Measurements from ENCODE around the gene IL16.

The IL16 gene

GRCh38 chr15:81258455-81258854 is 61.8 kb downstream of the IL16 start:
- no peak for DNase-seq

DNA sequence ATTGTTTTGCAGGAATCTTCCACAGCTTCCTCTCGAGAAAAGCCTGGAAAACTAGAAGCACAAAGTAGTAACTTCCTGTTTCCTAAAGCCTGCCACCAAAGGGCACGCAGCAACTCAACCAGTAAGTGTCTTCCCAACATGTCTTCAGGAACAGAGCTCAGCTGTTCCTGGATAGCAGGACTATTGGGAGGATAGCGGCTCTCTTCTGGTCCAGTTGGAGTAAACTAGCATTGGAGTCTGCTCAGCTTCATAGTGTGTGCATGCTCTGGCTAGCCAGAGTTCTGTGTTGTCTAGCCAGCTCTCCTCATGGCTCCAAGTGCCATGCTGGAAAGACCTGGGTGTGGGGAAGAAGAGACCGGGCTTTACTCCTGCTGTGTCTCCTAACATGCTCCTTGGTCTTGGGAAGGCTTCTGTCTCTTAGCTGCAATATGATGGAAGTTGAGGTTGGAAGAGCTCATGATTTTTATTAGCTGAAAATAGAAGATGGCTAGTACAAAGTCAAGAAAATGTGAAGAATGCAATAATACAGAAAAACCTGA is 63.1 kb downstream of the IL16 start:
- DNase-seq = no peak

- no peak for DNase-seq
Observed at GRCh38 chr15:81261172-81261811, 64.6 kb downstream of the IL16 start.

DNA sequence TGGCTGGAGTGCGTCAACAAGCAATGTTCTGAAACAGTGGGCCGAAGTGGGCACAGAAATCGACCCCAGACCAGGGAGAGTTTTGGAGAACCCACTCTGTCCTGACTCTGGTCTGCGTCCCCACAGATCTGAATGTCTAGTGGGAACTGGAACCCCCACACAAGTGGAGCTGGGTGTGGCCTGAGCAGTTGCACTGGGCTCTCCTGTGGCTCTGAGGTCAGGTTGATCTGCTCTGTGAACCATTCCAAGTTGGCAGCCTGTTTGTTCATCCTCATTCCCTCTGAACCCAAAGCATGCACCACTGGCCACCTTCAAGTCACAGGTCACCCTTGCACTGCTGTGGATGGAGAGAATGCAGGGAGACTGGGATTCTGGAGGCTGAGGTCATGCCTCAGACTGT is 66.8 kb downstream of the IL16 start:
- DNase-seq = no peak

DNA sequence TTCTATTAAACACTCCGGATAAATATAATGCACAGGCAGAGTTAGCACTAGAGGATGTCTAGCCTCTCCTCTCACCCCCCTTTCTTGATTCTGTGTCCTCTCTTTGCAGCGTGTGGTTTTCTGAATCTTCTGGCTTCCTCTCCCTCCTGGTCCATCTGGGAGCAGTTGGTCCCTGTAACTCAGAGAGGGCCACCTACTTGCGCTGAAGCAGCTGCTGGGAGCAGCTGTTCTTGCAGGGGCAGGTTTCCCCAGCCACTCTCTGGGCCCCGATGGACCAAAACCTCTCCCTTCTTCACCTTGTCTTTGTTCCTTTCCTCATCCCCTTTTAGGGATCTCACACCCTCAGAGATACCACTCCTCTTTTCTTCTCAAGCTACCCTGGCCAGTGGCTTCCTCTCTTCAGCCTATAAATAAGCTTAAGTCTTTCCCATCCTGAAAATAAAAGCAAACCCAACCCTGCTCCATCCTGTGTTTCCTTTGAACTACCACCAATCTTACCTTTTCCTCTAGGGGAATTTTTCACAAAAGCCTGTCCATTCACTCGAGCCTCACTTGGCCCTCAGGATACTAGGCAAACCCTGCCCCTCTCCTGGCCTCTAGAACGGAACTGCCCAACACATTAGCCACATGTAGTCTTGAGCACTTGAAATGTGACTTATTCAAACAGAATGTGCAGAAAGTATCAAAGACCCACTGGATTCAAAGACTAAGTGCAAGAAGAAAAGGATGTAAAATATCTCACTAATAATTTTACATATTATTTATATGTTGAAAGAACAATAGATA is 67.6 kb downstream of the IL16 start:
- no peak for DNase-seq

DNA sequence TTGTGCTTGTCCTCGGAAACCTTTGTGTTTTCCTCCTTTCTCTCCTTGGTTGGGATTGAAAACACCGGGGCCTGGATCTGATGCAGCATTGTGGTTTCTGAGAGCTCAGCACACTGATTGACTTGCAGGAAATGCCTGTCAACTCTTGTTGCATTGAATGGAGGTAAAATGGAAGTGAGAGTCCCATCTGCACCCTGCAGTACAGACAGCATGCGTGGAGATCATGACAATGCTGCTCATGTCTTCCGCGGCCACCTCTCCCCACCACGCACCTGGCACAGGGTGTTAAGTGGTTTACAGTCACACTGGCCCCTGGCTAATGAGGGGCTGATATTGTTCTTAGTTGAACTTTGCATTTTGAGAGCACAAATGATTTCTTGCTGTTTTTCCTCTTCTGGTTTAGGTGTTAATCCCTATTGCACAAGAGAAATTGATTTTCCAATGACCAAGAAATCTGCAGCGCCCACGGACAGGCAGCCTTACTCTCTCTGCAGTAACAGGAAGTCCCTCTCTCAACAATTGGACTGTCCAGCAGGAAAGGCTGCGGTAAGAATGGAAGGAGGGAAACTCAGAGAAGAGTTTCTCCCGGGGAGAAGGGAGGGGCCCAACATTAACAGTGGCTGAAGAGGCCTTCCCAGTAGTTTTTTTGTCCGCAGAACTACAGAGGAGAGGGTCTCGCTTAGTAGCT is 68.7 kb downstream of the IL16 start:
- no peak for DNase-seq

- DNase-seq = peak; percentile 81
Observed at GRCh38 chr15:81265944-81266775, 69.5 kb downstream of the IL16 start.

GRCh38 chr15:81268340-81268739 is 71.7 kb downstream of the IL16 start:
- DNase-seq = no peak

GRCh38 chr15:81268881-81269601 is 72.4 kb downstream of the IL16 start:
- DNase-seq = no peak

DNA sequence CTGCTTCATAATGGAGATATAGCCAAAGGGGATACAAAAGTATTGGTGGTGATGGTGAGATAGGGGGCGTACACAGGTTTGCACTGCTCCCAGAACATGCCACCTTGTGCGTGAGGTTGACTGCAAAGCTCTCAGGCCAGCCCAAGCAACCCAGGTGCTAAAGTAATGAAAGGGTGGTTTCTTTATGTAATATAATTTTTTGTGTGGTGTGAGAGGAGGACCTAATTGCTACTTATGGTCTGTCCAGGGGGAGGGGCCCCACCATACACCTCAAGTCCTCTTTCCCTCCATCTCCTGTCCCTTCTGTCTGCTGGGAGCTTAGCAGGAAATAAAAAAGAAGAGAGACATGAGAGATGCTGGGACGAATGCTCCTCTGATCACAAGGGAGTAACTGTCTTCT is 73.5 kb downstream of the IL16 start:
- no peak for DNase-seq

DNA sequence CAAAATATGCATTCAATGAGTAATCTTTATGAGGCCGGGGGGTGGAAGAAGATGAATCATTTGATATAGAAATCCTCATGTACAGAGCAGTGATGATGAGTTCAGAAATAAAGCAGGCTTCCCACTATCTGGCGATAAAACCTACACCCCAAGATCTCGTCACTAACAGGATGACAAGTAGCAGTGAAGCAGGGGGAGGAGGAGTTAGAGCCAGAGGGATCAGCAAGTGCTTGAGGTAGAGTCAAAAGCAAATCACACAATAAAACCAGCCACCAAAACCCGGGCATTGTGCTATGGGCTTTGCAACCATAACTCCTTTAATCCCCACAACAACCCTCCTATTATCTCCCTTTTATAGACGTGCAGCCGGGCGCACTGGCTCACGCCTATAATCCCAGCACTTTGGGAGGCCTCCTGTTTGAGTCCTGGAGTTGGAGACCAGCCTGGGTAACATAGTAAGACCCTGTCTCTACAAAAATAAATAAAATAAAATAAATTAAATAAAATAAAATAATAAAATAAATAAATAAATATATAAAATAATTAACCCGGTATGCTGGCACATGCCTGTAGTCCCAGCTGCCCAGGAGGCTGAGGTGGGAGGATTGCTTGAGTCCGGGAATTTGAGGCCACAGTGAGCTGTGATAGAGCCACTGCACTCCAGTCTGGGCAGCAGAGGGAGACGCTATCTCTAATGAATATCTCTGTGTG is 74.3 kb downstream of the IL16 start:
- no peak for DNase-seq

DNA sequence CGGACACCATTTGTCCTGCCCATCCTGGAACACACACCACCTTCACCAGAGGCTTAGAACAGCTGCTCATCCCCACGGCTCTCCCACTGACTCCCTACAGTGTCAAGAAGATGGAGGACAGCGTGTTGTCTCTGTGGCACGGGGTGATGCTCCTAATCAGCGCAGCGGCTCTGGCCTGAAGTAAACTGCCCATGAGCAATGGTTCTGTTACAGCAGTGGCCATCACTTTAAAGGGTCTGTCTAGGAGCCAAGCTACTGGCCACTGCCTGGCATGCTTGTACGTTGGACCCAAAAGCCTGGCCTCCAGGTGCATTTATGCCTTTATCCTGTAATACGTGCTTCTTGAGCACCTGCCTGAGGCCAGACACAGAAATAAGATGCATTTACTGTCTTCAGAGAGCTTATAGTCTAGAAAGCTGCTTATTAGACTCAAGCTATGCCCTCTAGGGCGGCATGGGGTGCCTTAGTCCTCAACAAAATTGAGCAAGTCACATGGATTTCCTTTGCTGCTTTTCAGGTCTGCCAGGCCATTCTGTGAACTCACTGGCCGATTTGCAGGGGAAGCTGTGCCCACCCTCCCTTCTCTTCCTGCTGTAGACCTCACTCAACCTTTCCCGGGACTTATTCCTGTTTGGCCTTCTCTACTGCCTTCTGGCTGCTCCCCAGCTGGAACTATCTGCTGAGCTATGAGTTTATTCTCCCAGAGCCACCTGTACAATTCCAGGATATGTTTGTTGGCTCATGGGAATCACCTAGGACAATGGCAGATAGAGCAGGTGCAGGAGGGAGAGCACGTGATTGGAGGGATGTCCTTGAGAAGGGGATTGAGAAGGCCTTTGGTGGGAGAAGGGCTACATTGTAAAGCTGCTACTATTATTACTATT is 75.3 kb downstream of the IL16 start:
- DNase-seq = no peak

- no peak for DNase-seq
Observed at GRCh38 chr15:81273200-81273599, 76.5 kb downstream of the IL16 start.

GRCh38 chr15:81273855-81274254 is 77.2 kb downstream of the IL16 start:
- no peak for DNase-seq

- no peak for DNase-seq
Observed at GRCh38 chr15:81274255-81274654, 77.6 kb downstream of the IL16 start.

DNA sequence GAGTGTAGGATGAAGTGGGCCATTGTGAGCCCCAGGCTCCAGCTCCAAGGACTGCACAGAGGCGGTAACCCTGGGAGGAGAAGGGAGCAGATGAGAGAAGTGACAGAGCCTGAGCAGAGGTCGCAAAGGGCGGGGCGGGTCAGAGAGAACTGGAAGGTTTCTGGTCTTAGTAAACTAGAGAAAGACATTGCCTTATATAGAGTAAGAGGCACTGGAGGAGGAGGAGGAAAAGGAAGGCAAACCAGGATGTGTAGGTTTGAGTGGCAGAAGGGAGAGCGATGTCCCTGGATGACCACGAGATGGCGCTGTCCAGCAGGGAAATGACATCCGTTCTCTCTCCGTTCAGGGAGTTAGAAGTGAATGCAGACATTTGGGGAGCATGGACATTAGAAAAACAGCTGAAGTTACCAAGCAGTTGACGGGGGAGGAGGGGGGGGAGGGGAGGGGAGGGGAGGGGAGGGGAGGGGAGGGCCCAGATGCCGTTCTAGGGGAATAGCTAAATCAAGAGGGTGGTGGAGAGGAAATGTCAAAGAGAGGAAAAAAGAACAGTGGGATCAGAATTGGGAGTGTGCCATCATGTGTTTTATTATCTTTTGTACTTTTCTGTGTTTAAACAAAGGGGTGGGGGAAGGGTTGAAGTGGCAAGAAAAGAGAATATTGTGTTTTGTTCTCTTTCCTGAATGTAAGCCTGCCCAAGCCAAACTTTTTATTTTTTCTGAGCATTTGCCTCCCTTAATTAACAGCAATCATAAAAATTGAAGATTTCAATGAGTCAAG is 78.4 kb downstream of the IL16 start:
- peak; percentile 75 for DNase-seq

DNA sequence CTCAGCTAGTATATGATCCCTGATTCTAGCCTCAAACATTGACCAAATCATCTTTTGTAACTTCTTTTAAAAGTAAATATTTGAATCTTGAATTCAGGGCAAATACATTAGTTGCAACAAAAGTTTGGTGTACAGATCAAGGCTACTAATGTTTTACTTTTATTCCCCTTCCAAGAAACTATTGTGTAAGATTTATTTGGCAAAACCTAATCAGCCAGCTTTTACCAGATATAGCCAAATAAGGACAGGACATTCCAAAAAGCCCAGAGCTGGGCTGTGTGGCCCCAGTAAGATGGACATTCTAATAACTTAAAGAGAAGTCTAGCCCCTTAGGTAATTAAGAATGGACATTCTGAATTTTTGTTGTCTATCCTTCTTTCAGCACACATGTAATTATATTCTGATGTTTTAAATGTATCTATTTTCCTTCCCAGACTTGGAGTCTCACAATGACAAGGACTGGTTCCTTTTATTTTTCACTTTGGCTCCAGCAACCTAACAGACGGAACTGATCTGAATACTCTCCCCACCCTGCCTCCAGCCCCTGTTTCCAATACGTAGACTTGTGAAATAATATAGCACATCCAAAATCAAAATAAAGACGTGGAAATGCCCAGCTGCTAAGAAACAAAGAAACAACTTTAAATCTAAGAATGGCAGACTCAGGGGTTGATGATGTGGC is 79.2 kb downstream of the IL16 start:
- DNase-seq = no peak

DNA sequence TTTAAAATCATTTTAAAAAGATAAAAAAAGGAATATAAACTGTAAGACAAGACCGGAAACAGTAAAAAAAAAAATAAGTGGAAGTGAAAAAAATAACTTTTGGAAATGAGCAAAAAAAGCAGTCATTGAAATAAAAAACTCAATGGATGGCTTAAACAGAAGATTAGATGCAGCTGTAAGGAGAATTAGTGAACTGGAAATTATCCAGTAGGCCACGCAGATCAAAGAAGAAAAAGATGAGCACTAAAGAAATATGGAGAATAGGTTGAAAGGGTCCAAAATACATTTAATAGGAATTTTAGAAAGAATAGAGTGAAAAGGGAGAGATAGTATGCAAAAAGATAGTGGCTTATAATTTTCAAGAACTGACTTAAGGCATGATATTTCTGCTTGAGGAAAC is 80.3 kb downstream of the IL16 start:
- DNase-seq = no peak

GRCh38 chr15:81277851-81278250 is 81.2 kb downstream of the IL16 start:
- no peak for DNase-seq
